Measurements from ENCODE around the gene FMNL1. TPM values are rescaled to one million over a fixed set of nuclear protein-coding genes. Genes with fewer than 3 reads are reported as not detected.

Gene FMNL1
- total RNA-seq, 1 experiment from 2014 or later, result 20.0 TPM

DNA sequence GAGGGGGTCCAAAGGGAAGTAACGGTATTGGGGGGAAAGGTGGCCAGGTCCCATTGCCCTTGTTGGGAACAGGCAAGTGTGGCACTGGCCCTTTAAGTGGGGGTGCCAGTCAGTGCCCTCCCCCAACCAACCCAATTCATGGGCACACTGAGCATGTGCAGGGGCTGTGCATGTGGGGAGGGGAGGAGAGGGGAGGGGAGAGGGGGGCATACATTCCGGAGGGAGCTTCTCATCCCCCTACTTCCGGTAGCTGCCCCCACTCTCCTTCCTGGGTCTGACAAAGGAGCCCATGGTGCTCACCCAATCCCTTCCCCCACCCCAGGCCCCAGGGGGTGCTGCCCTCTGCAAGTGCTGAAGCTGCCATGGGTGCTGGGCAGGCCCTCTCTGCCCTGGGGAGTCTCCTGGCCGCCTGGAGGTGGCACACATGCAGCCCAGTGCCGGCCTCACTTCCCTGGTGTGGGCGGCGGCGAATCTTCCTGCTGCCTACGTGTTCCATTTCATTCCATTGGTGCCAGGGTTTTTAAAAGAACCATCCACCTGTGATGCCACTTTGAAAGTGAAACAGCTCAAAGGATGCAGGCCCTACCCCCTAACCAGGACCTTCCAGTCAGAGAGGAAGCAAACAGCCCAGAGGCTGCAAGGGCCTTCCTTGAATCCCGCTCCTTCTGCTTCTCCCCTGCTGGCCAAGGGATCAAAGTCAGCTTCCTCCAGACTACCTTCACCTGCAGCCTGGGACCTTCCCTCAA is 49.0 kb upstream of the FMNL1 start:
- H3K27ac ChIP-seq (ENCODE audit: low read length), result peak overlapping the region; percentile 99
- intact Hi-C loops (cut with micrococcal nuclease; ENCODE audit: unreplicated experiment) (no loop called here), in situ Hi-C loops (cut with HindIII; ENCODE audit: low pct_unique_long_range_greater_than_20kb, low sequenced_read_pairs) (no loop called here)
- BruUV-seq (replicated peaks), result no TSS peak
- no peaks in the 10 kb centered on the region for H3K27me3 ChIP-seq (ENCODE audit: control insufficient read depth, insufficient read depth, low read length)
- no peaks in the 10 kb centered on the region for H3K36me3 ChIP-seq (ENCODE audit: control insufficient read depth, insufficient read depth, low read length)
- CTCF ChIA-PET, result interaction anchor here (0.5 to 1.4 kb wide), 5 partner anchors 24 to 130 kb away, joined by 3 to 7 read pairs (median 4); partner anchors contain the start of gene ACBD4
- H3K4me1 ChIP-seq (ENCODE audit: control insufficient read depth, insufficient read depth, low read length), result peaks cover 43% of the 10 kb centered on the region
- H3K9me3 ChIP-seq (ENCODE audit: control insufficient read depth, insufficient read depth, low read depth, low read length), result no peaks in the 10 kb centered on the region
- TF ChIP-seq TCF7L2 (IDR thresholded peaks at IDR 0.05; ENCODE audit: low read depth, low read length), result peak; percentile 36; the same call in 1 of the 2 replicates
- TF ChIP-seq, protein P1, sequence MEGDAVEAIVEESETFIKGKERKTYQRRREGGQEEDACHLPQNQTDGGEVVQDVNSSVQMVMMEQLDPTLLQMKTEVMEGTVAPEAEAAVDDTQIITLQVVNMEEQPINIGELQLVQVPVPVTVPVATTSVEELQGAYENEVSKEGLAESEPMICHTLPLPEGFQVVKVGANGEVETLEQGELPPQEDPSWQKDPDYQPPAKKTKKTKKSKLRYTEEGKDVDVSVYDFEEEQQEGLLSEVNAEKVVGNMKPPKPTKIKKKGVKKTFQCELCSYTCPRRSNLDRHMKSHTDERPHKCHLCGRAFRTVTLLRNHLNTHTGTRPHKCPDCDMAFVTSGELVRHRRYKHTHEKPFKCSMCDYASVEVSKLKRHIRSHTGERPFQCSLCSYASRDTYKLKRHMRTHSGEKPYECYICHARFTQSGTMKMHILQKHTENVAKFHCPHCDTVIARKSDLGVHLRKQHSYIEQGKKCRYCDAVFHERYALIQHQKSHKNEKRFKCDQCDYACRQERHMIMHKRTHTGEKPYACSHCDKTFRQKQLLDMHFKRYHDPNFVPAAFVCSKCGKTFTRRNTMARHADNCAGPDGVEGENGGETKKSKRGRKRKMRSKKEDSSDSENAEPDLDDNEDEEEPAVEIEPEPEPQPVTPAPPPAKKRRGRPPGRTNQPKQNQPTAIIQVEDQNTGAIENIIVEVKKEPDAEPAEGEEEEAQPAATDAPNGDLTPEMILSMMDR (IDR thresholded peaks at IDR 0.05), result no peak
- peak; percentile 53 for TF ChIP-seq POLR2AphosphoS5 (IDR thresholded peaks at IDR 0.05; ENCODE audit: low read depth, low read length)
- no peak for DNase-seq (ENCODE audit: low read depth, low spot score)
- POLR2A ChIA-PET, result interaction anchor here (0.5 to 1.9 kb wide), 5 partner anchors 11 to 992 kb away, joined by 3 to 9 read pairs (median 3); partner anchors contain the start of genes HEXIM1 and HEXIM2
- peak overlapping the region in 1 of 2 experiments; percentile 24; a peak in 2 of 4 replicates for H3K4me3 ChIP-seq (ENCODE audit: low read depth in 2 of 2, low read length in 2 of 2)
- ATAC-seq, result peak; percentile 86

DNA sequence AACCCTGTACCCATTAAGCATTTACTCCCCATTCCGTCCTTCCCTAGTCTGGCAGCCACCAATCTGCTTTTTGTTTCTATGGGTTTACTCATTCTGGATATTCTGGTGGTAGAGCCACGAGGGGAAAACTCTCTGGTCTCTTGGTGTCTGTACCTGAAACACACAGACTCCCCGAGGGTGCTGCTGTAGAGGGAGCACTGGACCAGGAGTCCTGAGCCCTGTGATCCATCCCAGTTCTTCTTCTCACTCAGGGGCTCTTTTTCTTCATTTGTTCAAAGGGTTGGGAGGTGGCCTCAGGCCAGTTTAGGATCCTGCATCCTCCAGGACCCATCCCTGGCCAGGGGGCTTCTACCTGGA is 45.9 kb upstream of the FMNL1 start:
- no TSS peak for BruUV-seq (replicated peaks)
- H3K4me1 ChIP-seq (ENCODE audit: control insufficient read depth, insufficient read depth, low read length), result peaks cover 37% of the 10 kb centered on the region

DNA sequence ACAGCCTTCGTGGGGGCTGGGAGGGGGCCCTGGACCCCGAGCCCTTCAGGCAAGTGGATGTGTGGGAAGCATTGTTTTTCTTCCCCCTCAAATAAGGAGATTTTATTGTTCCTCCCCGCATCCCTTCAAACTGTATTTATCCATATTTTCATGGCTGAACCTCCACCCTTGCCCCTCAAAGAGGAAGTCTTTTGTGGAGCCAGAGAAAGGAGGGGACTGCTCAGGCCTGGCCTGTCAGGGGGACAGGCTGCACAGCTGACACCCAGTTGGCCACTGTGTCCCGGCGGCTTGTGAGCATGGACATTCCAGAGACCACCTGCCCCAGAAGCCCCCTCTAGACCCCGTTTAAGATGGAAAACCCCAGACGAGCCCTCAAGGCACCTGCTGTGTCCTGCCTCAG is 44.1 kb upstream of the FMNL1 start:
- H3K9me3 ChIP-seq (ENCODE audit: control insufficient read depth, insufficient read depth, low read depth, low read length), result no peaks in the 10 kb centered on the region
- no peaks in the 10 kb centered on the region for H3K27me3 ChIP-seq (ENCODE audit: control insufficient read depth, insufficient read depth, low read length)
- CTCF ChIA-PET, result interaction anchor here (0.7 kb wide), 1 partner anchor 138 kb away, joined by 5 read pairs; no protein-coding TSS in a partner anchor
- peak overlapping the region; percentile 39; the same call in 1 of the 2 replicates for H3K27ac ChIP-seq (ENCODE audit: low read length)
- POLR2A ChIA-PET, result no interaction called here
- no peak overlapping the region for H3K4me3 ChIP-seq (ENCODE audit: low read depth in 2 of 2, low read length in 2 of 2)
- H3K36me3 ChIP-seq (ENCODE audit: control insufficient read depth, insufficient read depth, low read length), result no peaks in the 10 kb centered on the region
- intact Hi-C loops (cut with micrococcal nuclease; ENCODE audit: unreplicated experiment) (no loop called here), in situ Hi-C loops (cut with HindIII; ENCODE audit: low pct_unique_long_range_greater_than_20kb, low sequenced_read_pairs) (no loop called here)
- TF ChIP-seq SIN3A (IDR thresholded peaks at IDR 0.05; ENCODE audit: borderline replicate concordance, insufficient read depth, low read depth, low read length) (no peak), TCF7L2 (IDR thresholded peaks at IDR 0.05; ENCODE audit: low read depth, low read length) (no peak), POLR2AphosphoS5 (IDR thresholded peaks at IDR 0.05; ENCODE audit: low read depth, low read length) (no peak)
- TF ChIP-seq, protein P1 (IDR thresholded peaks at IDR 0.05), result no peak
- TF ChIP-seq, protein P2, sequence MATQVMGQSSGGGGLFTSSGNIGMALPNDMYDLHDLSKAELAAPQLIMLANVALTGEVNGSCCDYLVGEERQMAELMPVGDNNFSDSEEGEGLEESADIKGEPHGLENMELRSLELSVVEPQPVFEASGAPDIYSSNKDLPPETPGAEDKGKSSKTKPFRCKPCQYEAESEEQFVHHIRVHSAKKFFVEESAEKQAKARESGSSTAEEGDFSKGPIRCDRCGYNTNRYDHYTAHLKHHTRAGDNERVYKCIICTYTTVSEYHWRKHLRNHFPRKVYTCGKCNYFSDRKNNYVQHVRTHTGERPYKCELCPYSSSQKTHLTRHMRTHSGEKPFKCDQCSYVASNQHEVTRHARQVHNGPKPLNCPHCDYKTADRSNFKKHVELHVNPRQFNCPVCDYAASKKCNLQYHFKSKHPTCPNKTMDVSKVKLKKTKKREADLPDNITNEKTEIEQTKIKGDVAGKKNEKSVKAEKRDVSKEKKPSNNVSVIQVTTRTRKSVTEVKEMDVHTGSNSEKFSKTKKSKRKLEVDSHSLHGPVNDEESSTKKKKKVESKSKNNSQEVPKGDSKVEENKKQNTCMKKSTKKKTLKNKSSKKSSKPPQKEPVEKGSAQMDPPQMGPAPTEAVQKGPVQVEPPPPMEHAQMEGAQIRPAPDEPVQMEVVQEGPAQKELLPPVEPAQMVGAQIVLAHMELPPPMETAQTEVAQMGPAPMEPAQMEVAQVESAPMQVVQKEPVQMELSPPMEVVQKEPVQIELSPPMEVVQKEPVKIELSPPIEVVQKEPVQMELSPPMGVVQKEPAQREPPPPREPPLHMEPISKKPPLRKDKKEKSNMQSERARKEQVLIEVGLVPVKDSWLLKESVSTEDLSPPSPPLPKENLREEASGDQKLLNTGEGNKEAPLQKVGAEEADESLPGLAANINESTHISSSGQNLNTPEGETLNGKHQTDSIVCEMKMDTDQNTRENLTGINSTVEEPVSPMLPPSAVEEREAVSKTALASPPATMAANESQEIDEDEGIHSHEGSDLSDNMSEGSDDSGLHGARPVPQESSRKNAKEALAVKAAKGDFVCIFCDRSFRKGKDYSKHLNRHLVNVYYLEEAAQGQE (IDR thresholded peaks at IDR 0.05; ENCODE audit: insufficient read depth in 1 of 2, low read depth in 2 of 2, low read length in 1 of 2), result no peak
- DNase-seq (ENCODE audit: low read depth, low spot score) (no peak), ATAC-seq (no peak)
- no TSS peak for BruUV-seq (replicated peaks)
- peaks cover 20% of the 10 kb centered on the region for H3K4me1 ChIP-seq (ENCODE audit: control insufficient read depth, insufficient read depth, low read length)

More for the DNA sequence above, 45.9 kb upstream of the FMNL1 start:
- TF ChIP-seq, protein P1 (IDR thresholded peaks at IDR 0.05), result no peak
- TF ChIP-seq SIN3A (IDR thresholded peaks at IDR 0.05; ENCODE audit: borderline replicate concordance, insufficient read depth, low read depth, low read length), result no peak
- intact Hi-C loops (cut with micrococcal nuclease; ENCODE audit: unreplicated experiment) (no loop called here), in situ Hi-C loops (cut with HindIII; ENCODE audit: low pct_unique_long_range_greater_than_20kb, low sequenced_read_pairs) (no loop called here)
- ATAC-seq, result no peak
- ChIA-PET CTCF (interaction anchor here (0.6 to 0.8 kb wide), 2 partner anchors 22 to 103 kb away, joined by 3 to 5 read pairs; no protein-coding TSS in a partner anchor), POLR2A (interaction anchor here (0.7 kb wide), 1 partner anchor 26 kb away, joined by 3 read pairs; no protein-coding TSS in a partner anchor)
- H3K27ac ChIP-seq (ENCODE audit: low read length), result peak overlapping the region; percentile 81
- H3K36me3 ChIP-seq (ENCODE audit: control insufficient read depth, insufficient read depth, low read length), result no peaks in the 10 kb centered on the region
- H3K4me3 ChIP-seq (ENCODE audit: low read depth in 2 of 2, low read length in 2 of 2), result no peak overlapping the region
- no peak for DNase-seq (ENCODE audit: low read depth, low spot score)
- no peaks in the 10 kb centered on the region for H3K9me3 ChIP-seq (ENCODE audit: control insufficient read depth, insufficient read depth, low read depth, low read length)
- H3K27me3 ChIP-seq (ENCODE audit: control insufficient read depth, insufficient read depth, low read length), result no peaks in the 10 kb centered on the region
